ENCODE measurements around the gene RBBP9. TPM values are rescaled to one million over a fixed set of nuclear protein-coding genes. Genes with fewer than 3 reads are reported as not detected.

RBBP9 gene
- polyA plus RNA-seq, 1 experiment, result 19.7 TPM

DNA sequence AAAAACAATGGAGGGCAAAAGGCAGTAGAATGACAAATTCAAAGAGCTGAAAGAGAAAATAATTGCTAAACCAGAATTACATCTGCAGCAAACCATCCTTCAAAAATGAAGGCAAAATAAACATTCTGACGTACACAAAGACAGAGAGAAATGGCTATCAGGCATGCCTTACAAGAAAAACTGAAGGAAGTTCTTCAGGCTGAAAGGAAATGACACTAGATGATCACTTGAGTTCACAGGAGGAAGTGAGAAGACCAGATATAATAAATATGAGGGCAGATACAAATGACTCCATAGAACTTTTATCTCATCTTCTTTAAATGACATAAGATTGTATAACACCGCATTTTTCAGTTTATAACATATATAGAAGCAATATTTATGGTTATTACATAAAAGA, 60.2 kb downstream of the RBBP9 start:
- no peak for DNase-seq (ENCODE audit: low read depth, low spot score)
- Histone ChIP-seq H3K4me3 (ENCODE audit: low read depth, low read length) (no peak overlapping the region), H3K27ac (ENCODE audit: low read depth, low read length) (no peak overlapping the region), H3K27me3 (ENCODE audit: control insufficient read depth, insufficient read depth, low read length) (no peaks in the 10 kb centered on the region), H3K9me3 (ENCODE audit: control insufficient read depth, insufficient read depth, low read length) (no peaks in the 10 kb centered on the region)
- ChIA-PET CTCF (interaction anchor here (0.6 to 1.2 kb wide), 3 partner anchors 17 to 741 kb away, joined by 3 to 4 read pairs (median 3); no protein-coding TSS in a partner anchor), POLR2A (no interaction called here)
- TF ChIP-seq, protein P1, sequence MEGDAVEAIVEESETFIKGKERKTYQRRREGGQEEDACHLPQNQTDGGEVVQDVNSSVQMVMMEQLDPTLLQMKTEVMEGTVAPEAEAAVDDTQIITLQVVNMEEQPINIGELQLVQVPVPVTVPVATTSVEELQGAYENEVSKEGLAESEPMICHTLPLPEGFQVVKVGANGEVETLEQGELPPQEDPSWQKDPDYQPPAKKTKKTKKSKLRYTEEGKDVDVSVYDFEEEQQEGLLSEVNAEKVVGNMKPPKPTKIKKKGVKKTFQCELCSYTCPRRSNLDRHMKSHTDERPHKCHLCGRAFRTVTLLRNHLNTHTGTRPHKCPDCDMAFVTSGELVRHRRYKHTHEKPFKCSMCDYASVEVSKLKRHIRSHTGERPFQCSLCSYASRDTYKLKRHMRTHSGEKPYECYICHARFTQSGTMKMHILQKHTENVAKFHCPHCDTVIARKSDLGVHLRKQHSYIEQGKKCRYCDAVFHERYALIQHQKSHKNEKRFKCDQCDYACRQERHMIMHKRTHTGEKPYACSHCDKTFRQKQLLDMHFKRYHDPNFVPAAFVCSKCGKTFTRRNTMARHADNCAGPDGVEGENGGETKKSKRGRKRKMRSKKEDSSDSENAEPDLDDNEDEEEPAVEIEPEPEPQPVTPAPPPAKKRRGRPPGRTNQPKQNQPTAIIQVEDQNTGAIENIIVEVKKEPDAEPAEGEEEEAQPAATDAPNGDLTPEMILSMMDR (IDR thresholded peaks at IDR 0.05; ENCODE audit: low read depth, low read length), result no peak

Small RNA genes within 50 kb of the gene (small RNA-seq; reads per million reads assigned to genes)
- not detected for gene MIR3192 (ENCODE audit: insufficient read length, low read depth)

Other genes starting within 250 kb of the RBBP9 start
- 13.3 and 15.0 TPM in 2 replicates for gene ZNF133, start 208.7 kb downstream of the RBBP9 start, polyA plus RNA-seq (2011; rRNA removed)
- 1.8 TPM in 2 replicates for gene DZANK1, start 30.2 kb downstream of the RBBP9 start, polyA plus RNA-seq (2011; rRNA removed)
- 7.2 and 10.6 TPM in 2 replicates for gene POLR3F, start 29.8 kb downstream of the RBBP9 start, polyA plus RNA-seq (2011; rRNA removed)
- 57.5 and 58.2 TPM in 2 replicates for gene SEC23B, start 10.7 kb upstream of the RBBP9 start, polyA plus RNA-seq (2011; rRNA removed)
- 113 and 138 TPM in 2 replicates for gene SMIM26, start 70.2 kb upstream of the RBBP9 start, polyA plus RNA-seq (2011; rRNA removed)
- gene DTD1, start 90.8 kb upstream of the RBBP9 start, polyA plus RNA-seq (2011; rRNA removed), result 50.0 and 52.1 TPM in 2 replicates

Measured in AG04450 (cell line).